Measurements from ENCODE around the gene CORO1C.

Gene CORO1C

DNA sequence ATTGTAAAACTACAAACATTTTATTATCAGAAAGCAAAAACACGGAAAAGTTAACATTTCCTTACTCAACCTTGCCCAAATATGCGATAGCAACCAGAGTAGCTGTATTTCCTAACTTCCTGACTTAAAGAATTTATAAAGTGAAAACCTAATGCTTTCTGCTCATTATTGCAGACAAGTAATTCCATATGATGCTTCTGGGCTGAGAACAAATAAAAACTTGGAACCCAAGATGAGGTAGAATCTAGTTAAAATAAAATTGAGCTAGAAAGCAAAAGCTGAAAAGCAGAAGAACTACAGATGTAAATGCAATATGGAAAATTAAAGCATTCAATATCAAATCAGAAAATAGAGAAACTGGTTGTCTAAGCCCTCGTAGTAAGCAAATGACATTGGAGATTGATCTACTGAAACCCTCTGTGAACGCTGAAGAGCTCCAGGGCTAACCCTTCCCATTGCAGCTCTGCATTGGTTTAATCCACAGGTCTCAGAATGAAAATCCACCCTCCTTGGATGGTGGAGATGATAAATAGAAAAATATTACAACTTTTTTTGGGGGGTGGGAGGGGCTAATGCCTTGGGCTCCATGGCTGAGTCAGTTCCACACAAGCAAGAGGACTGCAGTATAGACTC is 40.7 kb downstream of the CORO1C start:
- no peaks in the 10 kb centered on the region for H3K9me3 ChIP-seq (ENCODE audit: control insufficient read depth, low read length)
- H3K4me1 ChIP-seq (ENCODE audit: control insufficient read depth, insufficient read depth, low read length) = peaks cover 47% of the 10 kb centered on the region
- no peaks in the 10 kb centered on the region for H3K27me3 ChIP-seq (ENCODE audit: control insufficient read depth, insufficient read depth, low read length)
- no peak overlapping the region for H3K4me3 ChIP-seq (ENCODE audit: low read length)
- no peaks in the 10 kb centered on the region for H3K36me3 ChIP-seq (ENCODE audit: control insufficient read depth, insufficient read depth, low read length)
- peak overlapping the region; percentile 53 for H3K9ac ChIP-seq (ENCODE audit: low read length)

DNA sequence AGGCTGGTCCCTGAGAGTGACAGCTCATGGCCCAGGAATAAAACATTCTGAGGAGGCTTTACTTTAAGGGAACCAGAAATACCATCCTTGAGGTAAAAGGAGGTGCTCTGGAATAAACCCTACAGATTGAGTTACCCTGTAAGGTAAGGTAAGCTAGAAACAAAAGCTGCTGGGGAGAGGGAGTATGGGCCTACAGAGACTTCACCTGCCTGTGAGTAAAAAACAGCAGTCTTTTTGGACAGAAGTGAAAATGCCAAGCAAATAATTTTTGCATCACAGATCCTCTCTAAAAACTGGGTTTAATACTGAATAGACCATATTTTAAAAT is 41.2 kb downstream of the CORO1C start:
- H3K9me3 ChIP-seq (ENCODE audit: control insufficient read depth, low read length) = no peaks in the 10 kb centered on the region
- no peaks in the 10 kb centered on the region for H3K27me3 ChIP-seq (ENCODE audit: control insufficient read depth, insufficient read depth, low read length)
- H3K36me3 ChIP-seq (ENCODE audit: control insufficient read depth, insufficient read depth, low read length) = no peaks in the 10 kb centered on the region
- no peak overlapping the region for H3K9ac ChIP-seq (ENCODE audit: low read length)
- no peak overlapping the region for H3K4me3 ChIP-seq (ENCODE audit: low read length)
- peaks cover 42% of the 10 kb centered on the region for H3K4me1 ChIP-seq (ENCODE audit: control insufficient read depth, insufficient read depth, low read length)

DNA sequence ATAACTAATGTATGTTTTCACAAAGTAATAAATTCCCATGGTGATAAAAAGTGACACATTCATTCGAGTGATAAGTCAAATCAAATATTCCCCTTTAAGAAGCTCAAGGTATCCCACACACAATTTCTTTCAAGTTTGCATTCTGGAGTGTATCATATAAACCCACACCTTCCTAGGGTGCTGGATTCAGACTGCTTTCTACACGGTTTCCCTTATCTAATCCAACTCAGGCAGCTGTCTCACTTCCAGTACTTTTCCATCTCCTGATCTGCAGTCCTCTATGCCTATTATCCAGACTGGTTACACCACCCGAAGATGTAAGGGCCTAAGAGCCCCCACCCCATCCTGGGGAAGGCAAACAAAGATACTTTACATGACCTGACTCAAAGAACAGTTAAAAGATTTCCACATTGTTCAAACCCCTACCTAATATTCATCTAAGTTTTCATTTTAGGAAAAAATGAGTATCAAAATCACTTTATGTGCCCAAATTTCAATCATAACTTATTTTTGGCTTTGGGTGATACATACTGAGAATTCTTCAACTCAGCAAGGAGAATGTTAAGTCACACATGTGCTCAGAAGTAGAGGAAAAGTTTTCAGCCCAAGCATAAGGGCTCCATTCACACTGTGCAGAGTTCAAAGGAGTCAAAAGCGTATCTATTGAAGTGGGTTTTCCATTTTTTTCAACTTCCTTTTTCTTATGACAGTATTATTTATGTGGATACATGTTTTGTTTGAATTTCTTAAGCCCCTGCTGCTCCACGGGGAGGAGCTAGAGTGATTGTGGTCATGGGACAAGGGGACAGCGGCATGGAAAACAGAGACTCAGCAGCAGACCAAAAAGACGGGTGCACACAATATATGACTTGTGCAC is 41.8 kb downstream of the CORO1C start:
- Histone ChIP-seq H3K9ac (ENCODE audit: low read length) (no peak overlapping the region), H3K36me3 (ENCODE audit: control insufficient read depth, insufficient read depth, low read length) (no peaks in the 10 kb centered on the region), H3K27me3 (ENCODE audit: control insufficient read depth, insufficient read depth, low read length) (no peaks in the 10 kb centered on the region), H3K9me3 (ENCODE audit: control insufficient read depth, low read length) (no peaks in the 10 kb centered on the region), H3K4me1 (ENCODE audit: control insufficient read depth, insufficient read depth, low read length) (peaks cover 38% of the 10 kb centered on the region), H3K4me3 (ENCODE audit: low read length) (no peak overlapping the region)

DNA sequence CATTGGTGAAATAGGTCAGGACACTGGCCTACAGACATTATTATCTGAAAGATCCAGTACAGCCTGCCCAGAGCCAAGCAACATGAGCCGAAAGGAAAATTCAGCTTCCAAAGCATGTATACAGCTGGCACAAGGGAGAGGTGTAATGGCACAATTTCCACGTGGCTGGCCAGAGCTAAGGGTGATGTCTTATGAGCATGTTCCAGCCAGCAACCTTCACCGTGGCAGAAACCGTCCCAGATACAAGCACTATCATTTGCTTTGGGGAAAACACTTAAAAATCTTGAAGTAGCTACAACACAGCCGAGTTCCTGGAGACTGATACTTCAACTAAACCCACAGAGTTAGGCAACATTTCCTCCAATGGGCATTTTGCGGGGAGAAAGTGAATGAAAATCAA is 44.5 kb downstream of the CORO1C start:
- Histone ChIP-seq H3K9ac (ENCODE audit: low read length) (no peak overlapping the region), H3K9me3 (ENCODE audit: control insufficient read depth, low read length) (no peaks in the 10 kb centered on the region), H3K4me1 (ENCODE audit: control insufficient read depth, insufficient read depth, low read length) (peaks cover 29% of the 10 kb centered on the region), H3K36me3 (ENCODE audit: control insufficient read depth, insufficient read depth, low read length) (no peaks in the 10 kb centered on the region), H3K4me3 (ENCODE audit: low read length) (no peak overlapping the region), H3K27me3 (ENCODE audit: control insufficient read depth, insufficient read depth, low read length) (no peaks in the 10 kb centered on the region)

DNA sequence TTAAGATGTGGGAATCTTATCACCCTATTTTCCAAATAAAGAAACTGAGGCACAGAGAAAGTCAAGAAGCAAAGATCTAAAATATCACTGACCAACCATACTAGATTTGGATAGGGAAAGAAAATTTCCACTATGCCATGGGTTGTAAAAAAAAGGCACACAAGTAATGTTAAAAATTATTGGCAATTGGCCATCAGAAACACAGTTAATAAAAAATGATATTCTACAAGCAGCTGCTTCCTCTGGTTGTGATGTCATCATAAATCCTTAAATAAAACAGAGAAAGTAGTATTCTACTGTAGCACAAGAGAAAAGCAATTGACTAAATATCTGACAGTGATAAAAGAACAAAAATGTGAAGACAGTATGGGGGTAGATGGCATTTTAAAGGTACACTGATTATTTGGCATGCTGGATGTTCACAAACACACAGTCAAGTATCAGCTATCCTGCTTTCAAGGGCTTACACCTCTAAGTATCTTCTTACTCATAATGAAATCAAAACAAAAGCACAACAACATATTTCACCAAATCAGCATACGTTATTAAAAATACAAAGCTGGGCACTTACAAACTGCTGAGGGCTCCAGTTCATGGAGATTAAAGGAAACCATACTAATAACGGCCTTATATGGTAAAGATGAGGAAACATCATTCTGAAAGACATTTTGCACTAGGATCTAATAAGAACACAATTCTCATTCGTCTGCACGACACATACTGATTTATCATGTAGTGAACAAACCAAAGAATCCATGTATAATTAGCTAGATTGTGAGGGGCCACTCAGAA is 45.7 kb downstream of the CORO1C start:
- Histone ChIP-seq H3K9ac (ENCODE audit: low read length) (no peak overlapping the region), H3K36me3 (ENCODE audit: control insufficient read depth, insufficient read depth, low read length) (no peaks in the 10 kb centered on the region), H3K4me1 (ENCODE audit: control insufficient read depth, insufficient read depth, low read length) (peaks cover 17% of the 10 kb centered on the region), H3K27me3 (ENCODE audit: control insufficient read depth, insufficient read depth, low read length) (no peaks in the 10 kb centered on the region), H3K9me3 (ENCODE audit: control insufficient read depth, low read length) (no peaks in the 10 kb centered on the region), H3K4me3 (ENCODE audit: low read length) (no peak overlapping the region)

DNA sequence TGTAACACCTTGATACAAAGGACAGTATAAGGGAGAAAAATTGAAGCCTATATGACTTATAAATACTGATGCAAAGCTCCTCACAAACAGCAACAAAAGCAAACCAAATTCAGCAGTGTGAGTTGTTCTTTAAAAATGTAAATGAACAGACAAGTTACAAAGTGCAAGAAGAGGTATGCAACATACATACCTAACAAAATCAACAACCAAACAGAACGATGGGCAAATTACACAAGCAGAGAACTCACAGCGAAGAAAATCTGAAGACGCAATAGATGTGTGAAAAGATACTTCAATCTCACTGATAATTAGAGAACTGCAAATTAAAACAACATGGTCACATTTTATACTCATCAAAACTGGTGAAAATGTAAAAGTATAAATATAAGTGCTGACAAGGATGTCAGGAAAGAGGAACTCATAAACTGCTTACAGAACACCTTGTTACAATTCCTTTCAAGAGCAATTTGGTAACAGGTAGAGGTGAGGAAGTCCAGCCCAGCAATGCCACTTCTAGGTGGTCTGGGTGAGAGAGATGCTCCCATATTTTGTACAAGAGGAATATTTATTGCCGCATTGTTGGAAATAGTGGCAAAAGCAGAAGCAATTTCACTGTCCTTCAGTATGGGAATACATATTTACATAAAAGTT is 47.3 kb downstream of the CORO1C start:
- H3K4me1 ChIP-seq (ENCODE audit: control insufficient read depth, insufficient read depth, low read length) = peaks cover 3% of the 10 kb centered on the region
- H3K27me3 ChIP-seq (ENCODE audit: control insufficient read depth, insufficient read depth, low read length) = no peaks in the 10 kb centered on the region
- H3K36me3 ChIP-seq (ENCODE audit: control insufficient read depth, insufficient read depth, low read length) = no peaks in the 10 kb centered on the region
- H3K4me3 ChIP-seq (ENCODE audit: low read length) = no peak overlapping the region
- no peak overlapping the region for H3K9ac ChIP-seq (ENCODE audit: low read length)
- no peaks in the 10 kb centered on the region for H3K9me3 ChIP-seq (ENCODE audit: control insufficient read depth, low read length)

DNA sequence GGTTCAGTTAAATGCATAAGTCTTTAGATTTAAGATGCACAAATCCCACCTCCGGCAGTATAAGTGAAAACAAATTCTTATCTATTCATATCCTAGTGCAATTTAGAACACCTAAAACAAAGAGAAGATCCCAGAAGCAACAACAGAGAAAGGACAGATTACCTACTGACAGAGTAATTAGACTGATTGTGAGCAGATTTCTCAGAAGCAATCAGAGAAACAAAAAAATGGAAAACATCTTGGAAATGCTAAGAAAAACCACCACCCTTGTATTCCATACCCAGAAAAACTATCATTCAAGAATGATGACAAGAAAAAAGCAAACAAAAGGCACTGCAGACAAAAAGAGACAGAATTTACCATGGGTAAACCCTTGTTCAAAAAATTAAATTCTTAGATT is 50.0 kb downstream of the CORO1C start:
- Histone ChIP-seq H3K9ac (ENCODE audit: low read length) (no peak overlapping the region), H3K27me3 (ENCODE audit: control insufficient read depth, insufficient read depth, low read length) (no peaks in the 10 kb centered on the region), H3K4me3 (ENCODE audit: low read length) (no peak overlapping the region), H3K9me3 (ENCODE audit: control insufficient read depth, low read length) (no peaks in the 10 kb centered on the region), H3K4me1 (ENCODE audit: control insufficient read depth, insufficient read depth, low read length) (no peaks in the 10 kb centered on the region), H3K36me3 (ENCODE audit: control insufficient read depth, insufficient read depth, low read length) (no peaks in the 10 kb centered on the region)

DNA sequence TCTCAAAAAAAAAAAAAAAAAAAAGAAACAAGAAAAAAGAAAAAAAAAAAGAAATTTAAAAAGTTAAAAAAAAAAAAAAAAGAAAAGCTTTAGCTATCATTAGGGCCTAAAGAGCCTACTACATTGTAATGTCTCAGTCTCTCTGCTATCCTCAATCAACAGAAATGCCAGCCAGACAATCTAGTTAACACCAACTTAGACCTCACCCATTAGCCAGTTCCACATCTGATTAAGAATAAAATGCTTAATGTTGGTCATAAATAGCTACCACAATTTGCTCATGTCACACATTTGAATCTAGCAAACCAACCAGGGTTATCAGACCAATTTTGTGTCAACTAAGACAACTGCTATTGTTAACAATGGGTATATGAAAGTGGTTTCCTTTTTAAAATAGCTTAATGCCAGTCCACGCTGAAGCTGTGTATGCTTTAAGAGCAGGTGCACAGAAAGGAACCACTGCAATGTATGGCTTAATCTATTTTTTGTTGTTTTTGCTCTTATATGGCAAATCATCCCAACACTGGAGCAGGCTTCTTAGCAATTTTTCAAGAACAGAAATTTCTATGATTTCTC is 52.1 kb downstream of the CORO1C start:
- no peaks in the 10 kb centered on the region for H3K4me1 ChIP-seq (ENCODE audit: control insufficient read depth, insufficient read depth, low read length)
- no peak overlapping the region for H3K4me3 ChIP-seq (ENCODE audit: low read length)
- H3K9ac ChIP-seq (ENCODE audit: low read length) = no peak overlapping the region
- H3K36me3 ChIP-seq (ENCODE audit: control insufficient read depth, insufficient read depth, low read length) = no peaks in the 10 kb centered on the region
- no peaks in the 10 kb centered on the region for H3K9me3 ChIP-seq (ENCODE audit: control insufficient read depth, low read length)
- no peaks in the 10 kb centered on the region for H3K27me3 ChIP-seq (ENCODE audit: control insufficient read depth, insufficient read depth, low read length)

DNA sequence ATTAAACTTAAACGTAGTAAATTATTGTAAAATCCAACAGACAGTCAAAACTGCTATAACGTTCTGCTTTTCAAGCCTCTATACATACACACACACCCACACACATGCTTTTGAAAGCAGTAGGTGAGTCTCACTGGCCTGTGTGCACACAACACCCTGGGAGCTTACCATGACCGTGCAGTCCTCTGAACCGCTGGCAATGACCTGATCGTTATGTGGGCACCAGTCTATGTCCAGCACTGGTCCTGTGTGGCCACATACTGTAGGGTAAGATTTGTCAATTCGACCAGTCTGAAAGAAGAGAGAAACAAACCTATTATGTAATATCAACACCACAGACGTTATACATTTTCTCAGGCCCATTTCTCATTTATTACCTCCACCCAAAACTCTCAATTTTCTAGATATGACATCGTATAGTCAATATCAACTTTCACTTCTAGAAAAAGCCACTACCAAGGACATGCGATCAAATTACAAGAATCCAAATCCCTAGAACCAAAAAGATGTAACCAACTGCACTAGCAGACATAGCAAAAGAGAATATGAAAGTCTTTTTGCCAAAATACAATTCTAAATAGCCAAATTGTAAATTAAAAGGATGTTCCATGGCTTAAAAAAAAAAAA is 53.1 kb downstream of the CORO1C start:
- no peaks in the 10 kb centered on the region for H3K4me1 ChIP-seq (ENCODE audit: control insufficient read depth, insufficient read depth, low read length)
- no peak overlapping the region for H3K4me3 ChIP-seq (ENCODE audit: low read length)
- H3K36me3 ChIP-seq (ENCODE audit: control insufficient read depth, insufficient read depth, low read length) = no peaks in the 10 kb centered on the region
- H3K9me3 ChIP-seq (ENCODE audit: control insufficient read depth, low read length) = no peaks in the 10 kb centered on the region
- no peak overlapping the region for H3K9ac ChIP-seq (ENCODE audit: low read length)
- no peaks in the 10 kb centered on the region for H3K27me3 ChIP-seq (ENCODE audit: control insufficient read depth, insufficient read depth, low read length)

DNA sequence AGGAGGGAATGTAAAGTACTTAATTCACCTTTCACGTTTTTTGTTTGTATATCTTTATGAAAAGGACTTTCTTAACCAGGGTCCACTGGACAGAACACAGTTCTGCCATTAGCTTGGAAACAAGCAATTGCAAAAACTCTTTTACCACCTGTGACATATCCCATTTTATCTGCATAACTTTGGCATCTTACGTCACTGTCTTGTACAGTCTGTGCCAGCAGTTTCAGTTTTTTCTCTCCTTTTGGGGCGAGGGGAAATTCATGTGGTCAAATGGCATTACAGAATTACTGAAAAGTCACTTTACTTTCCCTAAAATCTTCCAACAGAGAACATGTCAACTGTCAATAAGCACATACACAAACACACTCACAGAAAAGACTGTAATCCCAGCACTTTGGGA is 53.9 kb downstream of the CORO1C start:
- no peaks in the 10 kb centered on the region for H3K27me3 ChIP-seq (ENCODE audit: control insufficient read depth, insufficient read depth, low read length)
- H3K9ac ChIP-seq (ENCODE audit: low read length) = no peak overlapping the region
- H3K4me1 ChIP-seq (ENCODE audit: control insufficient read depth, insufficient read depth, low read length) = no peaks in the 10 kb centered on the region
- no peaks in the 10 kb centered on the region for H3K36me3 ChIP-seq (ENCODE audit: control insufficient read depth, insufficient read depth, low read length)
- H3K9me3 ChIP-seq (ENCODE audit: control insufficient read depth, low read length) = no peaks in the 10 kb centered on the region
- H3K4me3 ChIP-seq (ENCODE audit: low read length) = no peak overlapping the region

DNA sequence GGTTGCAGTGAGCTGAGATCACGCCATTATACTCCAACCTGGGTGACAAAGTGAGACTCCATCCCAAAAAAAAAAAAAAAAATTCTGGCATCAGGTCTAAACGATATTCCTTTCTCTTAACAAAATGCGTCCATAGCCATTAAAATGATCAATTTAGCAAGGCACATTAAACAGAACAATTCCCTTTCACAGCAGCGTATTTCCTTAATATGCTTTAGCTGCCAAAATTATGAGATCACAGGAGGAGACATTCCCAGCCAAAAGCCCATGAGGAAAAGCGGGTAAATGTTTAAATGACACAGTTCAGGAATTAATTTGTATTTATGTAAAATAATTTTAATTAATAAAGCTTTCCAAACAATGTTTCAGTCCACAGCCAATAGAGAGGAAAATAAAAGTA is 54.6 kb downstream of the CORO1C start:
- H3K4me1 ChIP-seq (ENCODE audit: control insufficient read depth, insufficient read depth, low read length) = no peaks in the 10 kb centered on the region

More for the DNA sequence above, 54.6 kb downstream of the CORO1C start:
- no peaks in the 10 kb centered on the region for H3K36me3 ChIP-seq (ENCODE audit: control insufficient read depth, insufficient read depth, low read length)
- no peak overlapping the region for H3K9ac ChIP-seq (ENCODE audit: low read length)
- no peaks in the 10 kb centered on the region for H3K27me3 ChIP-seq (ENCODE audit: control insufficient read depth, insufficient read depth, low read length)
- no peaks in the 10 kb centered on the region for H3K9me3 ChIP-seq (ENCODE audit: control insufficient read depth, low read length)
- no peak overlapping the region for H3K4me3 ChIP-seq (ENCODE audit: low read length)

Data from mucosa of stomach (tissue), 1 donor.